ENCODE results near the gene CITED4.

CITED4 gene

DNA sequence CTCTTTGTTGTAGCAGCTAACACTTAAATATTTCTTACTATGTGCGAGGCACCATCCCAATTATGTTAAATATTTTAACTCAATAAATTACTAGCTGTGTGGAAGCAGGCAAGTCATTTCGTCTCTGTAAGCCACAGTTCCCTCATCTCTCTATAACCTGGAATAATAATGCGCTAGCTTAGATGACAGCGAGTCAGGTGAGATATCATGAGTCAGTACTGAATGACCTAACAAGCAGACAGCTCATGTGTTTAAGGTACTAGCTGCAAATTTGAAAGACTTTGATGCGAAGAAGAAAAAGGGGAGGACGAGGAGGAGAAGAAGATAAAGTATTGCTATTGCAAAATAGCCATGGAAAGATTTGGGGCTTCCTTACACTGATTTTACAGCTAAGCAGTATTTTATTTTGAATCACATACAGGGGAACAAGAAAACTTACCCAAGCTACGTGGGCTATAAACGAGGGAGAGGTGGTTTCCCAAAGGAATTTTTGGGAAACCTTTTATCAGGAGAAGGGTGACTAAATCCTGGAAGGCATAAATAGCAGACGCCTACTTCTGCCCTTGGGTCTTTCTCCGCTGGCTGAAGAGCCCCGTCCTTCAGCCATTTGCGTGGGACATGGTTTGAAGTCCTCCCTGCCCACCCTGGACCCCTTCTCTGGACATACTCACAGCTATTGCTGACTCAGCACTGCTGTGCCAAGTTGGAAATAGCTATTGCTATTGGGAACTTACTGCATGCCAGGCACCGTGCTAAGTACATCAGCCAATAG lies 8.9 kb downstream of the CITED4 start:
- no peak for DNase-seq

DNA sequence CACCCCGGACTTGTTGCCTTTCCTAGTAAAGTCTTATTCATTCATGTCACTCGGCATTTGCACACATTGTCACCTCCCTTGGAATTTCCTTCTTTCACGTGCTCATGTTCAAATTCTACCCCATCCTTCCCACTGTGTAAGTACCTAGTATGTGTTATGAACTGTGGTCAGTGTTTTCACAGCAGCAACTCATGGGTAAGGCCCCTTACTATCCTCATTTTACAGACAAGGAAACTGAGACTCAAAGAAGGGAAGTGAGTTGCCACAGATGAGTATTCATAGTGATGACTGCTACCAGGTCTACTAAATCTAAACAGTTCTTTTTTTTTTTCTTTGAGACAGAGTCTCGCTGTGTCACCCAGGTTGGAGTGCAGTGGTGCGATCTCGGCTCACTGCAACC lies 10.5 kb downstream of the CITED4 start:
- no peak for DNase-seq

DNA sequence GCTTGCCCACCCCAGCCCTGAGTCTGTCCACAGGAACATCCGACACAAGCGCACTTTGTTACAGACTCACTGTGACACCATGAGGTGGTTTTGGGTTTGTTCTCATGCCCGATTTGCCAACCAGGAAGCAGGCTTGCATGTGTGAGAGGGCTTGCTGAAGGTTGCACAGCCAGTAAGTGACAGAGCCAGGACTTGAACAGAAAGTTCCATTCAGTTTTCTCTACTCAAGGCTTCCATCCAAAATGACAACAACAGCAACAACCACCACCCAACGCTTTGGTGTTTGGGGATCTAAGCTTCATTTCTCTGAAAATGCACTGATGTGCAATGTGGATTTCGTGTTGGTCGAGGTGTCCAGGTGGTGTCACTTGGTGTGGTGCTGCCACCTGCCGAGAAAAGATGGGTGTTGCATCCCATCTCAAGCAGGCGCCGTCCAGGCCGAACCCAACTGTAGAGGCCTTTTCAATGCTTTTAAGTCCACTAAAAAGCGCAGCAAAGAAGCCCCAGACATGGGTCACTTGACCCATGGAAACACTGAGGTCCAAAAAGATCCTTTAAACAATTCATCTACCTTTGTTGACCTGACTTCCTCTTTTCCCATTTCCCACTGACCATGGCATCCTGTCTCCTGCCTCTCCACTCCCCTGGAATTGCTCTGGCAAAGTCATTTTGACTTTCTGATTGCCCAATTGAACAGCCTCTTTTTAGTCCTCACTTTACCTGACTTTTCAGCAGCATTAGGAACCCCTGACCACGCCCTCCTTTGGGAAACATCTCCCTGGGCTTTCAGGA lies 12.2 kb downstream of the CITED4 start:
- peak; percentile 56 for DNase-seq

DNA sequence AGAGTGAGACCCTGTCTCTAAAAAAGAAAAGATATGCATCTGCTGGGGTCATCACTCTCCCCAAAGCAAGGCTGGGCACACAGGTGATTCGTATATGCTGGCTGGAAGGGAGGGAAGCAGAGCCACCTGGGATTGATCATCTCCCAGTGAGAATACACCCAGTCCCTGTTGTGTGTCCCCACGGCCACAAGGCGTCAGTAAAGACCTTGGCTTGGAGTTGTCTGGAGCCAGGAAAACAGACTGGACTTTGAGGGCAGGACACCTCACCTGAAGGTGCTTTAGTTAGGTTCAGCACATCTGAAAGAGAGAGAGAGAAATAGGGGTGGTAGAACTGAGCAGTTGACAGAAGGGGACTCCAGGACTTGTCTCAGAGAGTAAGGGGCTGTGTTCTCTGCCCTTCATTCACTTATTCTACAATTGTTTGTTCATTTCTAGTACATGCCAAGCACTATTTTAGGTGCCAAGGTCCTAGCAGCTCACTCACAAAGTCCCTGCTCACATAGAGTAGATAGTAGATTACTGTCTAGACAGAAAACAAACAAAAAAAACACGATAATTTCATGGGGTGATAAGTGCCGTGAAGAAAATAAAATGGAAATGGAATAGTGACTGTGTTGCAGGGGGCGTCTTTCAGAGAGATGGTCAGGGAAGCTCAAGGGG lies 13.5 kb downstream of the CITED4 start:
- DNase-seq = peak; percentile 69

DNA sequence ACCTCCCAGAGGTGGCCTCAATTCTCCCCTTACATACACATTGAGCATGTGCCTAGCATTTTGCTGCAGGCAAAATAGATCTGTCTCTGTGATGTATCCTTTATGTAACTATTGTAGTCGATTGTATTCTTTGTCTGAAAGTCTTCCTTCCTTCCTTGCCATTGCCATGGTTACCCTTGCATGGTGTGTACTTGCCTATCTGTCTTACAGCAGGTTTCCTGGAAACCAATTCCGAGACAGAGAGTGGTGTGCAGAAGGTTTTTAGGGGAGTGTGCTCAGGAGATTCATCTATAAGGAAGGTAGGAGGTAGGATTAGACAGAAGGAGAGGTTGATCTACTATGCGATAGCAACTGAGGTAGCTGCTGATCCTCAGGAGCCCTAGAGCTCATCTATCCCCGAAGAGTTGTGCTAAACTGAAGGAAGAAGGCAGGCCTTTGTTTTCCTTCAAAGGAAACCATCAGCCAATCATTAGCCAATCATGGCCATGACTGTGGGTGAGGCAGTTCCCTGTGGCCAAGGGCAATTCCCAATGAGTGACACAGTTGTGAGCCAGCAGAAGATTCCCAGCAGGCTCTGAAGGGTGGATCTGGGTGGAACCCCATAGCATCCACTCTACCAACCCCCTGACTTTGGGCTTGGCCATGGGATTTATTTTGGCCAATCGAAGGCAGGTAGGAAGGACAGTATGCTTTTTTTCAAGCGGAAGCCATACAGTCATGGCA lies 15.0 kb downstream of the CITED4 start:
- peak; percentile 40 for DNase-seq

DNA sequence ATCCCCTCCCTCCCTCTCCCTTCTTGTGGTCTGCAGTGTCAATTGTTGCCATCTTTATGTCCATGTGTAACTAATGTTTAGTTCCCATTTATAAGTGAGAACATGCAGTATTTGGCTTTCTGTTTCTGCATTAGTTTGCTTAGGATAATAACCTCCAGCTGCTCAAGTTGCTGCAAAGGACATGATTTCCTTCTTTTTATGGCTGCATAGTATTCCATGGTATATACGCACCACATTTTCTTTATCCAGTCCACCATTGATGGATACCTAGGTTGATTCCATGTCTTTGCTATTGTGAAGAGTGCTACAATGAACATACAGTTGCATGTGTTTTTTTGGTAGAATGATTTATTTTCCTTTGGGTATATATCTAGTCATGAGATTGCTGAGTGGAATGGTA lies 16.3 kb downstream of the CITED4 start:
- no peak for DNase-seq

DNA sequence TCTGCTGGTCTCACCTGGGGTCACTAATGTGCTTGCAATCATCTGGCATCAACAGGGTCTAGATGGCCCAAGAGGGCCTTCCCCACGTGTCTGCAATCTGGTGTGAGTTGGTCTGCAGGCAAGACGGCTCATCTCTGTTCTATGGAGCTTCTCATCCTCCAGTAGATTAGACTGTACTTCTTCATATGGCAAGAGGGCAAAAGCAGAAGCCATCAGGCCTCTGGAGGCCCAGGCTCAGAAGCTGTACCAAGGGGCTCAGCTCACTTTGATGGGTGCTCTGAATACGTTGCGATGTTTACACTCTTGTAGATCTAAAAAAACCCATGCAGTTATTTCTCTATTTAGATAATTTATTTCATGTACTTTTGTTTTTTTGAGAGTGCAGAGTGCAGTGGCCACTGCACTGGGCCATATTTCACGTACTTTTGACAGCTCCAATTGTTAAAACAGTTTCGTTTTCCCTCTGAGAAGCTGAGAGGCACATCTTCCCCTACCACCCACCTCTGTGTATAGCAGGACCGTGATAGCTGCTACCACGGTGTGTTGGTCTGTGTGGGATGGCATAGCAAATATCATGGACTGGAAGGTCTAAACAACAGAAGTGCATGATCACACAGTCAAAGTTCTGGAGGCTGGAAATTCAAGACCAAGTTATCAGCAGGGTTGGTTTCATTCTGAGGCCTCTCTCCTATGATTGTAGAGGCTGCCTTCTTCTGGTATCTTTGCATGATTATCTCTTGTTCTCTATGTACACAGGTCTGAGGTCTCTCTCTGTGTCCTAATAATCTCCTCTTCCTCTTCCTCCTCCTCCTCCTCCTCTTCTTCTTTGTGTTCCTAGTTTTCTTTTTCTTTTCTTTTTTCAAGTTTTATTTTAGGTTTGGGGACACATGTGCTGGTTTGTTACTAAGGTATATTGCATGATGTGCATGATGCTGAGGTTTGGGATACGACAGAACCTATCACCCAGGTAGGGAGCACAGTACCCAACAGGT lies 17.0 kb downstream of the CITED4 start:
- DNase-seq = no peak

DNA sequence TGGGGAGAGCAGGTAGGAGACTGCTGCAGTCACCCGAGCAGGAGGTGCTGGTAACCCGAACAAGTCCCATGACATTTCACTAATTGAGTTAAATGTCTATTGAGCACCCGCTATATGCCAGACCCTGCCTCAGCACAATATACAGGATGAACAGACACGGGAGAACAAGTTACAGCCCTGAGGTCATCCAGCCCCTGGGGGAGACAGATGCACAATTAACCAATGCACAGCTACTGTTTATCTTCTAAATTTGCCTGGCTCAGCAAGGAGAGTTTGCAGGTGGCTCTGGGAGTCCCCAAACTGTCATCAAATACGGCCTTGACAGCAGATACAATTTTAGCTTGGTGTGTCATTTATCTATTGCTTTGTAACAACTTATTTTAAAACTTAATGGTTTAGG lies 18.1 kb downstream of the CITED4 start:
- no peak for DNase-seq

DNA sequence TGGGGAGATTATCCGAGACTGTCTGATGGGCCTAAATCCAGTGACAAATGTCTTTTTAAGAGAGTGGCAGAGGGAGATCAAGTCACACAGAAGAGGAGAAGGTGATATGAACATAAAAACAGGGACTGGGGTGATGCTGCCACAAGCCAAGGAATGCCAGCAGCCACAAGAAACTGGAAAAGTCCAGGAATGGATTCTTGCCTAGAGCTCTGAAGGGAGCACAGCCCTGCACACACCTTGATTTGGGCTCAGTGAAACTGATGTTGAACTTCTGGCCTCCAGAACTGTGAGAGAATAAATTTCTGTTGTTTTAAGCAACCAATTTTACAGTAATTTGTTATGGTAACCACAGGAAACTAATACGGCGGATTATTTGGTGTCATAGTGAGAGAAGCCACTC lies 19.5 kb downstream of the CITED4 start:
- no peak for DNase-seq

DNA sequence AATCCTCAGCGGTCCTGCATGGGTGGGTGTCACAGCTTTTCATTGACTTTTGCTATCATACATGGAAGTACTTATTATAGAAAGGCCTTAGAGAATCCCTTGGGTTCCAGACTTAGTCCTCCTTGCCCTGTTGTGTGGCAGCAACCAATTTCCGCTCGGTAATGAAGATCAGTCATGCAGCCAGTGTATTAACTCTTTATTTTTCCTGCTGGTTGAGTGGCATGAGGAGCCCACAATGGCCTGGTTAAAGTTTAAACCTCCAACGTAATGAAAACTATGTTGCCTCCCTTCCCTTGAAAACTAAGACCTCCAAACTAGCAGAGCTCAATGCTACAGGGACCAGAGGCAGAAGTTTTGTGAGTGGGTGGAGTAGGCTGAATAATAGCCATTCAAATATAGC lies 20.0 kb downstream of the CITED4 start:
- DNase-seq = no peak

DNA sequence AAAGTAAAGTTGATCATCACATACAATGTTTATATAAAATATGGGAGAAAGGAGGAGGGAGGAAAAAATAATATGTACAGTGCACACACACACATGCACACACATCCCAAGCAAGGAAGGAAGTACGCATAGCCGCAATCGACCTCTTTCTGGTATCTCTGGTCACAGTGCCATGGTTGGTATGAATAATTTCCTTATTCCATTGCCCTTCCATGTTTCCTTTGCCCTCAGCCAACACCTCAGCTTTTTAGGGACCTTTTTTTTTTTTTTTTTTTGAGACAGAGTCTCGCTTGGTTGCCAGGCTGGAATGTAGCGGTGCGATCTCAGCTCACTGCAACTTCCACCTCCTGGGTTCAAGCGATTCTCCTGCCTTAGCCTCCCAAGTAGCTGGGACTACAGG lies 20.6 kb downstream of the CITED4 start:
- DNase-seq = no peak

DNA sequence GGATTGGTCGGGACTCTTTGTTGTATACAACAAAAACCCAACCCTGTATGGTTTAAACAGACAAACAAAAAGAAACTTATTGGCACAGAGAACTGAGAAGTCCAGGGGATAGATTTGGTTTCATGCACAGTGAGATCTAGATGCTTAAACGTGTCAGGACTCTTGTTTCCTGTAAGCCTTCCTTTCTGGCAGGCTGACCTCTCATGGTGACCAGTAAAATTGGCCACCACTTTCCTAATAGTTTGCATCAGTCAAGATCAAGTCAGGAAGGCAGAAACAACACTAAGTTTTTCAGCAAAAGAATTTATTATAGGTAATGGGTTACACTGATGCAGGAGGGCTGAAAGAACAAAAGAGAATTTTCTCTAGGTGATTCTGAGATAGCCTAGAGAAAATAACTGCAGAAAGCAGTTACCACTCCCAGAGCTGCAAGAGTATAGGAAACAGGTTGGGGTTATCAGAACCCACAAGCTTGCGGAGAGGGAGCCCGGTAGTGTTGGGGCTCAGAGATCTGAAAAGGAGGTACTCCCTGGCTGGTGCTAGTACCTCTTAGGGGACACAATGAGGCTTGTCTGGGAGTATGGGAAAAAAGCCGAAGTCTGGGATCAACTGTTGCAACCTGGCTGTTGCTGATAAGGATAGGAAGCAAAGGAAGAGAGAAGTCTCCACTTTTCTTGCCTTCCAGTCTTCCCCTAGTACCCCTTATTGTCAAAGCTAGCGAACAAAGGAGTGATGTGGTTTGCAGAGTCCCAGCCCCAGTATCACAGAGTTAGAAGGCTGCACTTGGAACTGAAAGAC lies 21.4 kb downstream of the CITED4 start:
- DNase-seq = no peak

DNA sequence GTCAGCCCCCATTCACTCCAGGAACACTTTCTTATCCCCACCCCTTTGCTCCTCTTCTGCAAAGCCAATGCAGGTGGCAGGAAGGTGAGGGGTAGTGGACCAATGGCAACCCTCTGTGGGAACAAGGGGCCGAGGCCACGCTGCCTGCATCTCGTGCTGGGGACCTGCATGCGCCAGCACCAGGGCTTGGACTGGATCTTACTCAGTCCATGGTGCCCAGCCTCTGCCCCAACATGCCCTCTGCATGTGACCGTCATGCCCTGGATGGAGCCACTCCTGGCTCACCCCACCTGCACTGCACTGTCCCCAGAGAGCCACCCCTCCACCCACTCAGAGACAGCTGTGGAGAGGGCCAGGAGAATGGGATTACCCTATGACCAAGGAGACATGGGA lies 22.2 kb downstream of the CITED4 start:
- DNase-seq = no peak

DNA sequence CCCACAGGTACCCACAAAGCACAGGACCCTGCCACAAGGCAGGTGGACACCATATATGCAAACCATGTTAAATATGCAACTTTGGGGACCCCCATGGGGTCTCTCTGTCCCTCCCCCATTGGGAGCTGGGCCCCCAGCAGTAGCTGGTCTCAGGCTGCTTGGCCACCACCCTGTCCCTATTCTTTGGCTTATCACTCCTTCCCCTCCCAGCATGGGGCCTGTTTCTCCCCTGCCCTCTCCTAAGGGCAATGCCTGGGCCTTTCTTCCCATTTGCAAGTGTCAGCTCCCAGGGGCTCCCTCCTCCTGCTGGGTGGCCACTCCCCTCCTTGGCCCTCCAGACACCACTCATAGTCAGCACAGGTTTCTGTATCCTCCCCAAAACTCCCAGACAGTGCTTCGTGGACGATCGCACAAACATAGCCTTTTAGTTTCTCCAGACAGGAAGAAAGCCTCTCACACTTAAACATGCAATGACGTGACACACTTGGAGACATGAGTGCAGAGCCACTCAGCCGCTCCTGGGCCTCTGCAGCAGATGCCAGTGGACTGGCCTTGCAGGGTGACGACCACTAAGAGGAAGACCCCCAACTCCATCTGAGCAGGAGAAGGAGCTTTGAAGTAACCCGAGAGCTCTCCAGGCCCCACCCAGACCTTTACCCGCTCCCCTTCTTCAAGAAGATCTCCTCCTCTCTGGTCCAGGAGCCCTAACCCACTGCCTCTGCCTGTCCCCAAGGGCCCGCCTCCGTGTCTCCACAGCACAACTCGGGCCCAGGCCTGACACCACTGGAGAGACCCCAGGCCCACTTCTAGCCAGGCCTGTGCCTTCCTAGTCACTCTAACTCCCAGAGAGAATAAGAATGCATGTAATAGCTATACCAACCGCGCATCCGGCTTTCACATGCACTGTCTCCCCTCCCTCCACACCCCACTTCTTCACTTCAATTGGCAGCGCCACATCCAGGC lies 22.9 kb downstream of the CITED4 start:
- DNase-seq = no peak

DNA sequence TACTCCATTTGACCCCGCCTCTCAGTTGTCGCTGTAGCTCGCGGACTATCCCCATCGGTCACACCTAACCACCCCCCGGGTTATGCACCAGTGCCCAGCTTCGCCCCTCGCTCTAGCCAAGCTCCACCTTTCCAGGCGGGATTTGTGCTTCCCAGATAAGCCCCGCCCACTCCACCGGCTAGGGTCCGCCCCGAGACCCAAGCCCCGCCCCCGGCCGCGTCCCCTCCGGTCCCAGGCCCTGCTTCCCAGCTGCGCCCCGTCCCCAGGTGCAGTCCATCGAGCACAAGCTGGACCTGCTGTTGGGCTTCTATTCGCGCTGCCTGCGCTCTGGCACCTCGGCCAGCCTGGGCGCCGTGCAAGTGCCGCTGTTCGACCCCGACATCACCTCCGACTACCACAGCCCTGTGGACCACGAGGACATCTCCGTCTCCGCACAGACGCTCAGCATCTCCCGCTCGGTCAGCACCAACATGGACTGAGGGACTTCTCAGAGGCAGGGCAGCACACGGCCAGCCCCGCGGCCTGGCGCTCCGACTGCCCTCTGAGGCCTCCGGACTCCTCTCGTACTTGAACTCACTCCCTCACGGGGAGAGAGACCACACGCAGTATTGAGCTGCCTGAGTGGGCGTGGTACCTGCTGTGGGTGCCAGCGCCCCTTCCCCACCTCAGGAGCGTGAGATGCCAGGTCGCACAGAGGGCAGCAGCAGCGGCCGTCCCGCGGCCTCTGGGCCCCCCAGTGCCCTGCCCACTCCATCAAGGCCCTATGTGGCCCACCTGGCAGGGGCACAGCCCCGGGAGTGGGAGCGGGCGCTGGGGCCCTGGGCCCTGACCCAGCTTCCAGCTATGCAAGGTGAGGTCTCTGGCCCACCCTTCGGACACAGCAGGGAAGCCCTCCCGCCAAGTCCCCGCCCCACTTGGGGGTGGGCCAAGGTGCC lies 23.9 kb downstream of the CITED4 start:
- DNase-seq = no peak

DNA sequence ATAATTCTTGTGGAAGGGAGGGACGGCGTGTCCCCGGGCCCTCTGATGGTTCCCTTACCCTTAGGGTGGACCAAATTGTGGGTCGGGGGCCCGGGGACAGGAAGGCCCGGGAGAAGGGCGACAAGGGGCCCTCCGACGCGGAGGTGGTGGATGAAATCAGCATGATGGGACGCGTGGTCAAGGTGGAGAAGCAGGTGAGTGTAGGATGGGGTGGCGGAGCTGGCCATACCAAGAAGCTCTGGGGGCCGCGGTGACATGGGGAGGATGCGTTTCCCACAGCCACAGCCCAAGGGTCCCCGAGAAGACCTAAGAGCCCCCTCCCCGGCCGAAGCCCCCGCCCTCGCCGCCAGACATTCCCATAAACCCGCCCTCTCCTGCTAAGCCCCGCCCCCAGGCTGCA lies 24.6 kb downstream of the CITED4 start:
- no peak for DNase-seq

DNA sequence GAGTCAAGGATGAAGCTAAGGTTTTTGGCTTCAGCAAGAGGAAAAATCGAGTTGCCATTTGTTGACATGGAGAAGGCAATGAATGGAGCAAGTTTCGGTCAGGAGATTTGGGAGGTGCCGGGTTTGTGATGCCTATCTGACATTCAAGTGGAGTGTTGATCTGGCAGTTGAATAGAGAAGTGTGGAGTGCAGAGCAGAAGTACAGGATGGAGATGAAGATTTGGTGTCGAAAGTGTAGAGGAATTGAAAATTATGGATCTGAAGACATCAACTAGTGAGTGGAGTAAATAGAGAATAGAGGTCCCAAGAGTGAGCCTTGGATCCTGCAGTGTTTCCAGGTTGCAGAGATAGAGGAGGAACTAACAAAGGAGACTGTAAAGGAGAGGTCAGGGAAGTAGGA lies 25.9 kb downstream of the CITED4 start:
- no peak for DNase-seq

DNA sequence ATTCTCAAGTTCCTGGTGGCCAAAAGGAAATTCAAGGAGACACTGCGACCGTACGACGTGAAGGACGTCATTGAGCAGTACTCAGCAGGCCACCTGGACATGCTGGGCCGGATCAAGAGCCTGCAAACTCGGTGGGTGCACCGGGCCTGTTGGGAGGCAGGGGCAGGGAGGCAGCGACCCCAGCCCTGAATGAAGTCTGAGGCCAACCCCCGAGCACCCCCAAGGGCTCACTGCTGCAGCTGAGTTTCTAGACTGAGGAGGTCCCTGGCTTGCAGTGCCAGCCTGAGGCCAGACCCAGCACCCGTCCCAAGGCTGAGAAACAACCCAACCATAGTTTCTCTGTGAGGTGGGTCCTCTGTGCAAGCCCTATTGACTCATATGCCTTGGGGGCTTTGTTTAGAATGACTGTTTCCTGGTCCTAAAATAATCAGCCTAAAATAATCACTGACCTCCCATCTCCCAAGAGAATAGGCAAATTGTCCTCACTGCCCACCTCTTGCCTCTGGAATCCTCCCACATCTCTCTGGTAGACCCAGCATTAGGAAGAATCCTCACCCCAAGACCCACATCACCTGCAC lies 27.1 kb downstream of the CITED4 start:
- no peak for DNase-seq
